ENCODE measurements around the gene HSBP1.

Gene HSBP1

DNA sequence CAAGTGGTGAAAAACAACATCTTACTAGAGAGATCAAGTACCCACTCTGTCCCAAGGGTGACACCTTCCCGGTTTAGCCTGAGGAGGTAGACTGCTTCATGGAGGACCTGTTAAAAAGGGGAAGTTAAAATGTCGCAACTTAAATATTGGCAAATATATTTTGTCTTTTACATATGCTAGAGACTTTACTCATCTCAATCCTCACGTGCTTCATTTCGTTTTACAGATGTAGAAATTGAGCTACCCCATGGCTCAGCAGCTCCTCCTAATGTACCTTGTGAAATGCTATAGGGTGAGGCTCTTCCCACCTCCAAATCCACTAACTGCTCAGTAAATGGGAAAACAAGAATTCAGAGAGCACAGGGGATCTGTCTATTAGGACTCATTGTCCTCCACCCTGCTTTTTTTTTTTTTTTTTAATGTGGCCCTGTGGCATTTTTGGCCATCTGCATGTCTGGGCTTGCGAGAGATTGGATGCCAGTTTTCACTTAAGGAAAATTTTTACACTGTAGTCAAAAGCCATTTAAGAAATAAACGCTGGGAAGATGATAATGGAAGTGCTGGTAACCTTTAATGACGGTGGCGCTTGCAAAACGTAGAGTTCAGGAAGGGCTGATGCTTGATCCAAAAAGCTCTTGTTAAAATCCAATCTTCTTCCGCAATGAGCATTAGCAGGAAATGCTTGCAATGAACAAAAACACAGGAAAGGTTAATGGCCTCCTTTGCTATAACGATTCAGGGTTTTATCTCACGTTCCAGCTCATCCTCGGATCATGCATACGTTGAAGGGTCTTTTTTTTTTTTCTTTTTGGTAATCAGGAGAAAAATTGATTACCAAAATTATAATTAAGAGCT, 39.8 kb downstream of the HSBP1 start:
- TF ChIP-seq ZFX (IDR thresholded peaks at IDR 0.05; ENCODE audit: borderline replicate concordance), result no peak
- TF ChIP-seq, protein P1, sequence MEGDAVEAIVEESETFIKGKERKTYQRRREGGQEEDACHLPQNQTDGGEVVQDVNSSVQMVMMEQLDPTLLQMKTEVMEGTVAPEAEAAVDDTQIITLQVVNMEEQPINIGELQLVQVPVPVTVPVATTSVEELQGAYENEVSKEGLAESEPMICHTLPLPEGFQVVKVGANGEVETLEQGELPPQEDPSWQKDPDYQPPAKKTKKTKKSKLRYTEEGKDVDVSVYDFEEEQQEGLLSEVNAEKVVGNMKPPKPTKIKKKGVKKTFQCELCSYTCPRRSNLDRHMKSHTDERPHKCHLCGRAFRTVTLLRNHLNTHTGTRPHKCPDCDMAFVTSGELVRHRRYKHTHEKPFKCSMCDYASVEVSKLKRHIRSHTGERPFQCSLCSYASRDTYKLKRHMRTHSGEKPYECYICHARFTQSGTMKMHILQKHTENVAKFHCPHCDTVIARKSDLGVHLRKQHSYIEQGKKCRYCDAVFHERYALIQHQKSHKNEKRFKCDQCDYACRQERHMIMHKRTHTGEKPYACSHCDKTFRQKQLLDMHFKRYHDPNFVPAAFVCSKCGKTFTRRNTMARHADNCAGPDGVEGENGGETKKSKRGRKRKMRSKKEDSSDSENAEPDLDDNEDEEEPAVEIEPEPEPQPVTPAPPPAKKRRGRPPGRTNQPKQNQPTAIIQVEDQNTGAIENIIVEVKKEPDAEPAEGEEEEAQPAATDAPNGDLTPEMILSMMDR (IDR thresholded peaks at IDR 0.05), result no peak
- H3K27ac ChIP-seq, result no peak overlapping the region

DNA sequence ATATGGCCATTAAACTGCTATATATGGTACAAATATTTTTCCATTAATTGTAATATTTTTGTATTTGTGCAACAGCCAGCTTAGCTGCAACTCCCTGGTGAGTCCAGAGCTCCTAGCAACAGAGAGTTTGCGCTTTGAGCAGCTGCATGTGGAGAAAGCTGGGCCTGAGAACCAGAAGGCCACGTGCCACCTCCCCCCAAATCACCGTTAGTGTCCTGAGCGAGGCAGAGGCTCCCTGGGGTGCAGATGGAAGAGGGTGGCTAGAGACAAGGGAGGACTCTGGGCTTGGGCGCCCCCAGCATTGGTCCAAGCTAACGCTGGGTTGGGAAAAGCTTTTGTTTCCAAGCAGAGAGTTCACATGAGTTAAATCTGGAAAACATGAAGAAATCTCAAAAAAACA, 41.6 kb downstream of the HSBP1 start:
- TF ChIP-seq, protein P1 (IDR thresholded peaks at IDR 0.05), result no peak
- no peak for TF ChIP-seq ZFX (IDR thresholded peaks at IDR 0.05; ENCODE audit: borderline replicate concordance)
- no peak overlapping the region for H3K27ac ChIP-seq

DNA sequence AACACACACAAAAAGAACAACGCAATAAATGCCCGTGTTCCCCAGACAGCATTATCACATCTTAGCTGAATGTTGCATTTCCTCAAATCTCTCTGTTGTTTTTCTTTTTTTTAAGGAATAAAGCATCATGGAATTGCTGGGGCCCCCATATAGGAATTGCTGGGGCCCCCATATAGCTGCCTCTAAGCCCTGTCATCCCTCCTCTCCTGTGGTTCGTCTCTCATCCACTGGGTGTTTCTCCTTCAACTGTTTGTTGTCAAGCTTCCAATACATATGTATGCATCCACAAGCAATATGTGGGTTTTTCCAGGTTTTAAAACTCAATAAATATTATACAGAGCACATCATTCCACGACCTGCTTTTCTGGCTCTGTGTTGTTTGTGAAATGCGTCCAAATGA, 43.2 kb downstream of the HSBP1 start:
- no peak overlapping the region for H3K27ac ChIP-seq
- TF ChIP-seq, protein P1 (IDR thresholded peaks at IDR 0.05), result no peak
- TF ChIP-seq ZFX (IDR thresholded peaks at IDR 0.05; ENCODE audit: borderline replicate concordance), result no peak

DNA sequence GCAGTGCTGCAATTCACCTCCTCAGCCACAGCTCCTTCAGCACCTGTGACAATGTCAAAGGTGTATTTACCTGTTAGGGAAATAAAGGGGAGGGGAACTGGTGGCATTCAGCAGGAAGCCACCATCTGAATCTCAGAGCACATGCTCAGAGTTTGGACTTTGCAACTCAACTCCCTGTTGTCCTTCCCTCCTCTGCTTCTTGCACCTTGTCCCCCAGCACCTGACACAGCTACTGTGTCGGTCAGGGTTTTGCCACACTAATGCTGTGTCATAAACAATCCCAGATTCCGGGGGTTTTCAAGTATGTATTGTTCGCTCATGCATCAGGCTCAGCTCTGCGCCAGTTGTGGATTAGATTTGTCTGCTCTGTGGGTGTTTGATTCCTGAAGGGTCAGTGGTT, 43.7 kb downstream of the HSBP1 start:
- no peak overlapping the region for H3K27ac ChIP-seq
- no peak for TF ChIP-seq ZFX (IDR thresholded peaks at IDR 0.05; ENCODE audit: borderline replicate concordance)
- TF ChIP-seq, protein P1 (IDR thresholded peaks at IDR 0.05), result no peak

DNA sequence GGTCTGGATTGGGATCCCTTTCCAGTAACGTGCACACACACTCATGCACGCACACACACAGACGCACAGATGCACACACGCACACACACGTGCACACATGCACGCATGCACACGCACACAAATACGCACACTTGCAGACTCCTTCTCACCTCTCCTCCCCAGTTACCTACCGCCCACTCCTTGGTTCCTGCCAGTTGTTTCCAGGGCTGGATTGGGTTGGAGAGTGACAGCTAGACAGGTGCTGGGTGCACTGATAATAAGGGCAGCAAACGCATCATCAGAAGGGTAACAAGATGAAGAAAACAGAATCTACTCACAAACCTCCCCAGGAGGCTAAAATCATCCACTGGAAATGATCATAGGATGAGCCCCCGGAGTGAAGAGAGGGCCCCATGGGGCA, 45.0 kb downstream of the HSBP1 start:
- TF ChIP-seq, protein P1 (IDR thresholded peaks at IDR 0.05), result no peak
- no peak for TF ChIP-seq ZFX (IDR thresholded peaks at IDR 0.05; ENCODE audit: borderline replicate concordance)

DNA sequence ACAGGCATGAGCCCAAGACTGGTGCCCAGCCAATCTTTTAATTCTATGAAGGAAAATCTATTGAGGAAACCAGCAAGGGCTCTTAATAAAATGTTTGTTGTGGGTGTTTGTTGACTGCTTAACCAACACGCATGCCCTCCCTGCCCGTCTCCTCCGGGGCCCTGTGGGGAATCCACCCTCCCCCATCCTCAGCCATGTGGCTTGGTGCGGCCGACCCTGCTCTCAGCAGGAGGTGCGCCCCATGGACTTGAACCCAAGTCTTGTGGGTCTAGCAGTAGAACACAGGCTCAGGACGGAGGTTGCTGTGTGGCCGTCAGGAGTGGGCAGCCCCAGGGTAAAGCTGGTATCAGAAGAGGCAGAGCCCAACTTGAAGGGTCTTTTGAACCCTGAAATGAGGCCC, 46.1 kb downstream of the HSBP1 start:
- H3K27ac ChIP-seq, result no peak overlapping the region
- TF ChIP-seq, protein P1 (IDR thresholded peaks at IDR 0.05), result no peak
- no peak for TF ChIP-seq ZFX (IDR thresholded peaks at IDR 0.05; ENCODE audit: borderline replicate concordance)

More for the DNA sequence above, 45.0 kb downstream of the HSBP1 start:
- H3K27ac ChIP-seq, result no peak overlapping the region

DNA sequence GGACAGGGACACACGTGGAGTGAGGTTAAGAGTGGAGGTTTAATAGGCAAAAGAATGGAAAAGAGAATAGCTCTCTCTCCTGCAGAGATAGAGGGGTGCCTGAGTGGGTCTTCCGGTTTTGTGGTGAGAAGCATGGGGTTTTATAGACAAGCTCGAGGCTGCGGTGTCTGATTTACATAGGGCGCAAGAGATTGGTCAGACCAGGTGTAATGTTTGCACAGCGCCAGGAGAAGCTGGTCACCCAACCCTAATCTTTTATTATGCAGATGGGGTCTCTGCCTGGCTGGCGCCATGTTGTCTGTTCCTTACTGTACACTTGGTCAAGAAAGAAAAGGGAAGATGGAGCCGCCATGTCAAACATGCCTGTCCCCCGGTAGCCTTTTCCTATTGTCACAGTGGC, 46.6 kb downstream of the HSBP1 start:
- H3K27ac ChIP-seq, result no peak overlapping the region
- TF ChIP-seq, protein P1 (IDR thresholded peaks at IDR 0.05), result no peak
- no peak for TF ChIP-seq ZFX (IDR thresholded peaks at IDR 0.05; ENCODE audit: borderline replicate concordance)
